Osteoblast (primary cell): ENCODE measurements around the gene PPP2R3B. TPM values are rescaled to one million over a fixed set of nuclear protein-coding genes. Genes with fewer than 3 reads are reported as not detected.

Experiments
- DNase-seq: peaks from one replicate; pipeline ENCODE4 v3.0.0; 2011; ENCODE audit warnings: low spot score, mixed read lengths; ENCODE audit not compliant: insufficient read length; ENCODE audit errors: missing footprints
- H2AFZ ChIP-seq: 2 replicates; pipeline ENCODE4 v1.6.0; 2011; ENCODE audit warnings: mild to moderate bottlenecking, low read length
- H3K27ac ChIP-seq: 2 replicates; pipeline ENCODE4 v1.5.1; 2011; ENCODE audit warnings: mild to moderate bottlenecking, low read depth, low read length, moderate library complexity
- H3K27me3 ChIP-seq: 2 replicates; pipeline ENCODE4 v1.6.0; 2012; ENCODE audit warnings: mild to moderate bottlenecking, control low read depth, inconsistent platforms, low read length, moderate library complexity; ENCODE audit not compliant: insufficient read depth
- H3K36me3 ChIP-seq: 2 replicates; pipeline ENCODE4 v1.5.1; 2011; ENCODE audit warnings: mild to moderate bottlenecking, low read length, control low read depth, moderate library complexity; ENCODE audit not compliant: insufficient read depth
- H3K4me1 ChIP-seq: 2 replicates; pipeline ENCODE4 v1.5.1; 2011; ENCODE audit warnings: mild to moderate bottlenecking, low read length, control low read depth, moderate library complexity; ENCODE audit not compliant: insufficient read depth
- H3K4me2 ChIP-seq: 2 replicates; pipeline ENCODE4 v1.6.0; 2011; ENCODE audit warnings: mild to moderate bottlenecking, low read length; ENCODE audit not compliant: insufficient read depth
- H3K4me3 ChIP-seq: fragments of 200-600 bp; sonication (generic); 3 replicates; pipeline ENCODE4 v1.5.1; 2012; ENCODE audit warnings: mild to moderate bottlenecking, low read length, inconsistent platforms; ENCODE audit not compliant: insufficient read depth
- H3K79me2 ChIP-seq: 2 replicates; pipeline ENCODE4 v1.6.0; 2012; ENCODE audit warnings: mild to moderate bottlenecking, low read length, control low read depth, inconsistent platforms; ENCODE audit not compliant: insufficient read depth
- H3K9me3 ChIP-seq: 2 replicates; pipeline ENCODE4 v1.5.1; 2011; ENCODE audit warnings: low read depth, low read length, control low read depth
- H4K20me1 ChIP-seq: 2 replicates; pipeline ENCODE4 v1.6.0; 2012; ENCODE audit warnings: mild to moderate bottlenecking, low read length, control low read depth; ENCODE audit not compliant: insufficient read depth
- total RNA-seq: library from RNA; depleted of rRNA; stranded (reverse); fragments of >200 nt; gene quantifications from 2 replicates; pipeline ENCODE4 v1.2.3, GENCODE V29; 2012
- TF ChIP-seq, protein P1 (sequence below): IDR thresholded peaks from 2 replicates; pipeline ENCODE4 v1.5.1; 2011; ENCODE audit warnings: mild to moderate bottlenecking, low read depth, low read length, moderate library complexity; ENCODE audit errors: extremely low read depth

The PPP2R3B gene
- total RNA-seq, 1 donor = 13.4 TPM

DNA sequence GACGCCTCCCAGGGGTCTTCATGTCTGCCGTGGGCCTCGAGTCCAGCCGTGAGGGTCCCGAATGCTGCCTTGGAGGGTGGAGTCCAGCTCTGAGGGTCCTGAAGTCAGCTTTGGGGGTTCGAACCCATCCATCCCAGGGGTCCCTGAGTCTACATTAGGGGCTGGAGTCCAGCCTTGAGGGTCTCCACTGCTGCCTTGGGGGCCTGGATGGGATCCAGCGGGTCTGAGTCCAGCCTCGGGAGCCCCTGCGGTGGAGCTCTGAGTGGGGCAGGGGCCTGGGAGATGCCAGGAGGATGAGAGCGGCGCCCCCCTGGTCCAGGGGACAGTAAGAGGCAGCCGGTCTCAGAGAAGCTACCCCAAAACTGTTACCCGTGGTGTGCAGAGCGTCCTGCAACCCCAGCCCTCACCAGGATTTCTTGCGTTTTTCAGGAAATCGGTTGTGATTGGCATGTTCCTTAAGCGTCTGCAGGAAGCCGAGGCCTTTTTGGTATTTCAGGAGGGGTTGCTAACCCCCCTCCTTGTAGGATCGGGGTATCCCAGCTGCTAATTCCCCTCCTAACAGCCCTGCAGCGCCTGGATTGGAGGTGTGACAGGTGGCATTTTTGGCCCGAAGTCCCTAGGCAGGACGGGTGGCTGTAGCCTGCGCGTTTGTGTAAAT lies 66.5 kb downstream of the PPP2R3B start:
- no peak for DNase-seq
- Histone ChIP-seq H3K4me1 (peaks cover 11% of the 10 kb centered on the region), H2AFZ (peak overlapping the region; percentile 47), H3K36me3 (peaks cover 2% of the 10 kb centered on the region), H4K20me1 (peaks cover 3% of the 10 kb centered on the region), H3K27me3 (no peaks in the 10 kb centered on the region), H3K79me2 (peaks cover 18% of the 10 kb centered on the region), H3K4me2 (peak overlapping the region; percentile 95), H3K4me3 (peak overlapping the region; percentile 93), H3K9me3 (no peaks in the 10 kb centered on the region), H3K27ac (peak overlapping the region; percentile 28)
- TF ChIP-seq, protein P1, sequence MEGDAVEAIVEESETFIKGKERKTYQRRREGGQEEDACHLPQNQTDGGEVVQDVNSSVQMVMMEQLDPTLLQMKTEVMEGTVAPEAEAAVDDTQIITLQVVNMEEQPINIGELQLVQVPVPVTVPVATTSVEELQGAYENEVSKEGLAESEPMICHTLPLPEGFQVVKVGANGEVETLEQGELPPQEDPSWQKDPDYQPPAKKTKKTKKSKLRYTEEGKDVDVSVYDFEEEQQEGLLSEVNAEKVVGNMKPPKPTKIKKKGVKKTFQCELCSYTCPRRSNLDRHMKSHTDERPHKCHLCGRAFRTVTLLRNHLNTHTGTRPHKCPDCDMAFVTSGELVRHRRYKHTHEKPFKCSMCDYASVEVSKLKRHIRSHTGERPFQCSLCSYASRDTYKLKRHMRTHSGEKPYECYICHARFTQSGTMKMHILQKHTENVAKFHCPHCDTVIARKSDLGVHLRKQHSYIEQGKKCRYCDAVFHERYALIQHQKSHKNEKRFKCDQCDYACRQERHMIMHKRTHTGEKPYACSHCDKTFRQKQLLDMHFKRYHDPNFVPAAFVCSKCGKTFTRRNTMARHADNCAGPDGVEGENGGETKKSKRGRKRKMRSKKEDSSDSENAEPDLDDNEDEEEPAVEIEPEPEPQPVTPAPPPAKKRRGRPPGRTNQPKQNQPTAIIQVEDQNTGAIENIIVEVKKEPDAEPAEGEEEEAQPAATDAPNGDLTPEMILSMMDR = no peak

DNA sequence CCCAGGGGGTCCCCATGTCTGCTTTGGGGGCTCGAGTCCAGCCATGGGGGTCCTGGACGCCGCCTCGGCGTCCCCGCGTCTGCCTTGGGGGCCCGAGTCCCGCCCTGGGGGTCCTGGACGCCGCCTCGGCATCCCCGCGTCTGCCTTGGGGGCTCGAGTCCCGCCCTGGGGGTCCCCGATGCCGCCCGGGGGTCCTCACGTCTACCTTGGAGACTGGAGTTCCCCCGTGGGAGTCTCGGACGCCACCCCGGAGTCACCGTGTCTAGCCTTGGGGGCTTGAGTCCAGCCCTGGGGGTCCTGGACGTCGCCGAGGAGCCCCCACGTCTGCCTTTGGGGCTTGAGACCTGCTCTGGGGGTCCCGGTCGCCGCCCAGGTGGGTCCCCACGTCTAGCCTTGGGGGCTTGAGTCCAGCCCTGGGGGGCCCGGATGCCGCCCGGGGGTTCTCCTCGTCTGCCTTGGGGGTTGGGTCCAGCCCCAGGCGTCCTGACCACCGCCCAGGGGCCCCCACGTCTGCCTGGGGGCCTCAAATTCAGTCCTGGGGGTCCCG lies 67.1 kb downstream of the PPP2R3B start:
- no peaks in the 10 kb centered on the region for H3K9me3 ChIP-seq
- H3K36me3 ChIP-seq = peaks cover 2% of the 10 kb centered on the region
- no peaks in the 10 kb centered on the region for H3K27me3 ChIP-seq
- TF ChIP-seq, protein P1 = no peak
- peak overlapping the region; percentile 71 for H3K27ac ChIP-seq
- H3K4me1 ChIP-seq = peaks cover 11% of the 10 kb centered on the region
- peaks cover 3% of the 10 kb centered on the region for H4K20me1 ChIP-seq
- H3K4me2 ChIP-seq = peak overlapping the region; percentile 95
- DNase-seq = no peak
- peak overlapping the region; percentile 62 for H2AFZ ChIP-seq
- peak overlapping the region; percentile 93 for H3K4me3 ChIP-seq
- peaks cover 18% of the 10 kb centered on the region for H3K79me2 ChIP-seq

DNA sequence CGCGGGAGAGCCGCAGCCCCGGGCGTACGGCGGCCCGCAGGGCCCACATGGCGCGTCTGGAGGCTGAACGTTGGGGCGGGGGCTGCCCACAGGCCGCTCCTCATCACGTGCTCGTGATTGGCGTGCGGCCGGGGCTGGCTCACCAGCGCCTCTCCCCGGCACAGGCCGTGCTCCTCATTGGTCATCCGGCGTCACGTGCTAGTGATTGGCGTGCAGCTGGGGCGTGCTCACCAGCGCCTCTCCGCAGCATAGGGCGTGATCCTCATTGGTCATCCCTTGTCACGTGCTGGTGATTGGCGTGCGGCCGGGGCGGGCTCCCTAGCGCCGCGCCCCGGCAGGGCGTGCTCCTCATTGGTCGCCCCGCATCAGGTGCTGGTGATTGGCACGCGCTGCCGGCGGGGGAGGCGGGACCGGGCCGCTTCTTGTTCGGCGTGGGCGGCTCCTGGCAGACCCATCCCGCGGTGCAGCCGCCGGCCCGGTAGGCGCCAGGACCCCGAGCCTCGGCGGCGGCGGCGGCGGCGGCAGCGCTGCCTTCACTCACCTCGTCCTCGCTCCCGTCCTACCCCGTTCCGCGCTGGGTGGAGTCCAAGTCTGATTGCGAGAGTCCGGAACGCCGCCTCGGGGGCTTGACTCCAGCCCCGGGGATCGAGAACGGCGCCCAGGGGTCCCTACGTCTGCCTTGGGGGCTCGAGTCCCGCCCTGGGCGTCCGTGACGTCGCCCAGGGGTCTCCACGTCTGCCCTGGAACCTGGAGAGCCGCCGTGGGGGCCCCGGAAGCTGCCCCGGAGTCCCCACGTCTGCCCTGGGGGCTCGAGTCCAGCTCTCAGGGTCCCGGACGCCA lies 67.7 kb downstream of the PPP2R3B start, which contains the start of gene GTPBP6:
TSS of gene GTPBP6 (minus strand) at position 58 of the 840 bp plus-strand sequence. CDS start at position 49, 9 bp downstream.
- DNase-seq = peak; percentile 100
- TF ChIP-seq, protein P1 = no peak
- peaks cover 2% of the 10 kb centered on the region for H3K36me3 ChIP-seq
- H2AFZ ChIP-seq = peak within 1 kb of the TSS; percentile 82
- peak within 1 kb of the TSS; percentile 93 for H3K4me3 ChIP-seq
- peaks cover 11% of the 10 kb centered on the region for H3K4me1 ChIP-seq
- no peaks in the 10 kb centered on the region for H3K27me3 ChIP-seq
- H3K4me2 ChIP-seq = peak within 1 kb of the TSS; percentile 95
- H3K27ac ChIP-seq = peak within 1 kb of the TSS; percentile 71
- H3K9me3 ChIP-seq = no peaks in the 10 kb centered on the region
- peaks cover 18% of the 10 kb centered on the region for H3K79me2 ChIP-seq
- peaks cover 3% of the 10 kb centered on the region for H4K20me1 ChIP-seq
